BLaER1 treated with 17β-estradiol and CSF1 and Interleukin-3, amounts not matched to agents 10 nM and 100 nM (cell line): Measurements from ENCODE around the gene CDH4.

Experiments
- H3K27ac ChIP-seq, 11 experiments: shearing (Covaris generic); formaldehyde crosslinking; 2 replicates each; pipeline ENCODE4 v1.8.1; 2022
- H3K27me3 ChIP-seq, 11 experiments: shearing (Covaris generic); formaldehyde crosslinking; 2 replicates each; pipeline ENCODE4 v1.8.1; 2022
- H3K36me3 ChIP-seq, 11 experiments: shearing (Covaris generic); formaldehyde crosslinking; 2 replicates each; pipeline ENCODE4 v1.8.1; 2022
- H3K4me1 ChIP-seq, 10 experiments: shearing (Covaris generic); formaldehyde crosslinking; 2 replicates each; pipeline ENCODE4 v1.8.1; 2022
- H3K4me2 ChIP-seq, 11 experiments: shearing (Covaris generic); formaldehyde crosslinking; 2 replicates each; pipeline ENCODE4 v1.8.1; 2022
- H3K4me3 ChIP-seq, 10 experiments: shearing (Covaris generic); formaldehyde crosslinking; 2 replicates each; pipeline ENCODE4 v1.8.1; 2022
- H3K9ac ChIP-seq, 11 experiments: shearing (Covaris generic); formaldehyde crosslinking; 2 replicates each; pipeline ENCODE4 v1.8.1; 2022
- H3K9me3 ChIP-seq, 11 experiments: shearing (Covaris generic); formaldehyde crosslinking; replicated peaks in 1 of 11; 2 replicates each; pipeline ENCODE4 v1.8.1; 2022
- H4K20me1 ChIP-seq, 11 experiments: shearing (Covaris generic); formaldehyde crosslinking; 2 replicates each; pipeline ENCODE4 v1.8.1; 2022
- Cebpa-rat ChIP-seq, 11 experiments: shearing (Covaris generic); IDR thresholded peaks; 2 replicates each; pipeline ENCODE4 v1.8.1; 2022

The CDH4 gene

DNA sequence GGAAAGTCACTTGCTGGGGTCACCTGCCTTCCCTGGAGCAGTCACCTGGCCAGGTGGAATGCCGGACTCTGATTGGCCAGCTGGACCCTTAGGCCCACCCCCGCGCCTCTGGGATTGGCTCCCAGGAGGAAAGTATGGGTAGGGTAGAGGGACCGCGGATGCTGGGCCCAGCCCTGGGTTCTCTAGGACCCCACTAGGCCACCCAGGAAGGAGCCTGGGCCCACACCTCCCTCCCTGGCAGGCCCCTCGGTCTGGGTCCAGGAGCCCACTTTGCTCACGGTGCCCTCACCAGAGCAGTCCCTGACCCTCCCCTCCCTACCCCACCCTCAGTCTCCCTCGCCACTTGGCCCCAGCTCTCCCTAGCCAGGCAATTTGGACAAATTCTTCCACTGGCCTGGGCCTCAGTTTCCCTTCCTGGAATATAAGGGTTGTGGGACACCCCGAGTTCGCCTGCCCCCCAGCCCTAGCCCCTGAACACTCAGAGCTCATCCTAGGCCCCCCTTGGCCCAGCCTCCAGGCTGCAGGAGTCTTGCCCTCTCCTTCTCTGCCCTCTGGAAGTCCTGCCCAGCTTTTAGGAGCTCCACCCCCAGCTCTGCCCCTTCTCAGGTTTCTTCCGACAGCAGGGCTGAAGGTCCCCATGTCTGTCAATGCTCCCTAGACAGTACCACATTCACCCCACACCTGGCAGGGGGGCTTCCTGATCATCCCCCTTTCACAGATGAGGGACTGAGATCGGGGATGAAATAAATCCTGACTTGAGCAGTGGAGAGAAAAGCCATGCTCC is 514.0 kb downstream of the CDH4 start:
- H4K20me1 ChIP-seq: peaks cover 0 to 13% (median 0%) of the 10 kb centered on the region in 11 experiments; a peak in 5 of 22 replicates
- H3K27ac ChIP-seq: no peak overlapping the region
- TF ChIP-seq Cebpa-rat (IDR thresholded peaks at IDR 0.05): no peak
- H3K9me3 ChIP-seq: no peaks in the 10 kb centered on the region
- peaks cover 0 to 39% (median 11%) of the 10 kb centered on the region in 10 experiments; a peak in 12 of 20 replicates for H3K4me1 ChIP-seq
- no peak overlapping the region for H3K4me3 ChIP-seq
- no peak overlapping the region for H3K9ac ChIP-seq
- no peaks in the 10 kb centered on the region for H3K36me3 ChIP-seq
- H3K27me3 ChIP-seq: no peaks in the 10 kb centered on the region
- peak overlapping the region in 5 of 11 experiments; percentile 6 to 44 (median 17); a peak in 7 of 22 replicates for H3K4me2 ChIP-seq

DNA sequence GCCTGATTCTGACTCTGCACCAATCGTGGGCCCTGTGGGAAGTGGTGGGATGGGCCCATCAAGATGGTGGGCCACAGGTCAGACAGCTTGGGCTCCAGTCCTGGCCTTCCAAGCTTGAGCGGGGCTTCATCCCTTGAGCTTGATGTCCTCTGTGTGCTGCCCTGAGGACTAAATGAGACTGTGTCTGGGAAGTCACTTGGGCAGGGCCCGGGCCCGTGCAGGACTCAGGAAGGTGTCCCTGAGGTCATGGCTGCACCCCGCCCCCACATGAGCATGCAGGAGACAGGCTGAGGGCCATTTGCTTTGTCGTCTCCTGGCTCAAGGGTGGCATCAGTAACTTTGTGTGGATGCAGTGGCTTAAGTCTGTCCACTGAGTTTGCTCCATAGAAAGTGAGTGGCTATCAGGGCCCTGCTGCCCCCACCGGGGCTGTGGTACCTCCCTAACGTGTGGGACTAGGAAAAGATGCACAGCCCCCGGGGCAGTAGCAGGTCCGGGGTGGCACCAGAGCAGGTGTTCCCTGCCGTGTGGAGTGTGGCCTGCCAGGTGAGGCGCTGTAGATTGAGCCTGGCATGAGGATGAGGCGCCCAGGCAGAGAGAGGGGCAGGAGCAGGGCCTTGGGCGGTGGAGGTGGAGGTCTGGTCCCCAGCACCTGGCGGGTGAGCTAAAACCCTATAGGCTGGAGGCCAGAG is 515.0 kb downstream of the CDH4 start:
- no peak for TF ChIP-seq Cebpa-rat (IDR thresholded peaks at IDR 0.05)
- Histone ChIP-seq H3K9ac (no peak overlapping the region), H3K27me3 (no peaks in the 10 kb centered on the region), H3K36me3 (no peaks in the 10 kb centered on the region), H4K20me1 (peaks cover 0 to 6% (median 0%) of the 10 kb centered on the region in 11 experiments; a peak in 4 of 22 replicates), H3K4me2 (peak overlapping the region in 6 of 11 experiments; percentile 6 to 44 (median 24); a peak in 7 of 22 replicates), H3K4me3 (no peak overlapping the region), H3K4me1 (peaks cover 0 to 41% (median 11%) of the 10 kb centered on the region in 10 experiments; a peak in 12 of 20 replicates), H3K27ac (no peak overlapping the region), H3K9me3 (no peaks in the 10 kb centered on the region)

- H3K4me3 ChIP-seq: no peak overlapping the region
- peaks cover 0 to 6% (median 0%) of the 10 kb centered on the region in 11 experiments; a peak in 4 of 22 replicates for H4K20me1 ChIP-seq
- H3K36me3 ChIP-seq: no peaks in the 10 kb centered on the region
- TF ChIP-seq Cebpa-rat (IDR thresholded peaks at IDR 0.05): no peak
- no peak overlapping the region for H3K27ac ChIP-seq
- no peaks in the 10 kb centered on the region for H3K27me3 ChIP-seq
- H3K4me2 ChIP-seq: no peak overlapping the region
- H3K9me3 ChIP-seq: no peaks in the 10 kb centered on the region
- no peak overlapping the region for H3K9ac ChIP-seq
- peaks cover 0 to 41% (median 11%) of the 10 kb centered on the region in 10 experiments; a peak in 12 of 20 replicates for H3K4me1 ChIP-seq
Measured at GRCh38 chr20:61767761-61768494, 515.9 kb downstream of the CDH4 start.

DNA sequence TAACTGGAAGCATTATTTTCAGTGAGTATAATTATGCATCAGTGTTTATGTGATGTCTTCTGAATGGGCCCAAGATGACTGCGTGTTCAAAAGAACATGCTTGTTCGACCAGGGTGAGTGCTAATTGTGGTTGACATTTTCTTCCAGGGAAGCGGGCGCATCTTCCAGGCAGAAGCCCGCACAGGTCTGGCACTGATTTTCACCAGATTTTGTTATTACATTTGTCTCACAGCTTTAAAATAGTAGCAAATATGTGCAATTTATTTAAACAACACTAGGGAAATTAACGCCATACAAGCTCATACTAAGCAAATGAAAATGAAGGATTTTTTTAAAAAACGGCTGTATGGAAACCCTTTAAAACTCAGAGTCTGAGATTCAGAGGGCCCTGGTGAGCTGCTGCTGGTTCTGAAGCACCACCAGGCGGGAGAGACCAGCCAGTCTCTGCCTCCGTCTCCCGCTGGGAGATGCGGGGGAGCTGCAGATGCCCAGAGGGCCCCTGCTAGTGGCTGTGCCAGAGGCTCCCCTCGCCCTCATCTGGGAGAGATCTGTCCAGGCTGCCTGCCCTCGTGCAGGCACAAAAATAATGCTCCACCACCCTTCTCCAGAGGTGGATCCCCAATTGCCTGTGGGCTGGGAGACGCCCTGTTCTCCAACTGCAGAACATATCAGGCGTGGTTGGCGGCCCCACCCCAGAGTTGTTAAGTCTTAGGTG is 516.7 kb downstream of the CDH4 start:
- Histone ChIP-seq H3K27ac (no peak overlapping the region), H3K4me1 (peaks cover 0 to 41% (median 11%) of the 10 kb centered on the region in 10 experiments; a peak in 12 of 20 replicates), H3K36me3 (no peaks in the 10 kb centered on the region), H3K9me3 (no peaks in the 10 kb centered on the region), H3K9ac (no peak overlapping the region), H4K20me1 (peaks cover 0 to 6% (median 0%) of the 10 kb centered on the region in 11 experiments; a peak in 5 of 22 replicates), H3K4me2 (peak overlapping the region in 3 of 11 experiments; percentile 6 to 48 (median 30); a peak in 1 of 22 replicates), H3K27me3 (no peaks in the 10 kb centered on the region), H3K4me3 (no peak overlapping the region)
- no peak for TF ChIP-seq Cebpa-rat (IDR thresholded peaks at IDR 0.05)

GRCh38 chr20:61769286-61769832 is 517.3 kb downstream of the CDH4 start:
- Histone ChIP-seq H3K4me2 (peak overlapping the region in 4 of 11 experiments; percentile 30 to 57 (median 40); a peak in 4 of 22 replicates), H3K27me3 (no peaks in the 10 kb centered on the region)

GRCh38 chr20:61770113-61770585 is 518.1 kb downstream of the CDH4 start:
- H3K4me1 ChIP-seq: peaks cover 0 to 37% (median 11%) of the 10 kb centered on the region in 10 experiments; a peak in 12 of 20 replicates
- no peaks in the 10 kb centered on the region for H3K36me3 ChIP-seq
- H3K4me3 ChIP-seq: no peak overlapping the region
- H4K20me1 ChIP-seq: no peaks in the 10 kb centered on the region; a peak in 2 of 22 replicates
- no peaks in the 10 kb centered on the region for H3K9me3 ChIP-seq
- no peak overlapping the region for H3K27ac ChIP-seq
- peak overlapping the region in 7 of 11 experiments; percentile 23 to 57 (median 36); a peak in 11 of 22 replicates for H3K4me2 ChIP-seq
- H3K9ac ChIP-seq: no peak overlapping the region
- H3K27me3 ChIP-seq: no peaks in the 10 kb centered on the region
- no peak for TF ChIP-seq Cebpa-rat (IDR thresholded peaks at IDR 0.05)

More at GRCh38 chr20:61769286-61769832, 517.3 kb downstream of the CDH4 start:
- Histone ChIP-seq H4K20me1 (peaks cover 0 to 6% (median 0%) of the 10 kb centered on the region in 11 experiments; a peak in 4 of 22 replicates), H3K9me3 (no peaks in the 10 kb centered on the region), H3K9ac (no peak overlapping the region), H3K4me3 (no peak overlapping the region), H3K27ac (no peak overlapping the region), H3K4me1 (peaks cover 0 to 37% (median 11%) of the 10 kb centered on the region in 10 experiments; a peak in 12 of 20 replicates), H3K36me3 (no peaks in the 10 kb centered on the region)
- no peak for TF ChIP-seq Cebpa-rat (IDR thresholded peaks at IDR 0.05)

DNA sequence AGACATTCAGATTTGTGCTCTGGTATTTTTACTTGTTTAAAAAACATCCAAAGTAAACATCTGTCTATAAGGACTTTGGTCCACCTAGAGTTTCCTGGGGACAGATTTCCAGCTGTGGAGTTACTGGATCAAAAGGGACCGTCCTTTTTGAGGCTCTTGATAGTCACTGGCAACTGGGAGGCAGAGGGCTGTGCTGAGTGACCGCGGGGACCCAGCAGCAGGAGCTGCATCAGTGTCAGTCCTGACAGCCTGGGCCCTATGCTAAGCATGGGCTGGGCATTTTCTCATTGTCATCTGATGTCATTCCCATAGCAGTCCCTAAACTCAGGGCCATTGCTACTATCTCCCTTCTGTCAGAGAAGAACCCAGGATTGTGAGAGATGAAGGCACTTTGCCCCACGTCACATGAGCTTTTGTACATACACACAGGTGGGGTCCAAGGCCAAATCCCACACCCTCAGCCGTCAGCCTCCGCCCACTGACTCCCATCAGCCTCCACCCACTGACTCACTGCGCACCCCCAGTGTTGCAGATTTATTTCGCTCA is 519.8 kb downstream of the CDH4 start:
- Histone ChIP-seq H3K27me3 (no peaks in the 10 kb centered on the region), H3K4me3 (no peak overlapping the region)
- no peak for TF ChIP-seq Cebpa-rat (IDR thresholded peaks at IDR 0.05)

More for the DNA sequence above, 519.8 kb downstream of the CDH4 start:
- Histone ChIP-seq H3K4me2 (no peak overlapping the region), H4K20me1 (no peaks in the 10 kb centered on the region; a peak in 2 of 22 replicates), H3K4me1 (peaks cover 0 to 30% (median 11%) of the 10 kb centered on the region in 10 experiments; a peak in 12 of 20 replicates), H3K9me3 (no peaks in the 10 kb centered on the region), H3K36me3 (no peaks in the 10 kb centered on the region), H3K9ac (no peak overlapping the region), H3K27ac (no peak overlapping the region)
